ENCODE data around the gene PCDHB12.

DNA sequence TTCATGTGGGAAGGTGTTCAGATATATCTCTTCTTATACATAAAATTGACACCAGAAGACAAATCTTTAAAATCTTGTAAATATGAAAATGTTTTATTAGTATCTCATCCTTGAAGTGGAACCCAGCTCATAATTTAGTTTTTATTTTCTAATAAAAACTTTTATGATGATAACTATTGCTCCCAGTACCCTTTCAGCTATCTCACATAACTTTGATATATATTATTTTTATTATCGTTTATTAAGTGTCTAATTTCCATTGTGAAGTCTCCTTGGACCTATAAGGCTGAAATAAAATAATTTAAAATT, 52.7 kb downstream of the PCDHB12 start:
- TF ChIP-seq CTCF (IDR thresholded peaks at IDR 0.05; ENCODE audit: borderline replicate concordance, extremely low read depth, low read length, poor library complexity, severe bottlenecking), result no peak
- TF ChIP-seq EZH2 (IDR thresholded peaks at IDR 0.05; ENCODE audit: borderline replicate concordance, low read depth, low read length, severe bottlenecking), result no peak

All from DND-41 (cell line).